Peyer's patch (tissue), 4 donors: ENCODE measurements around the gene MAML2.

ENCODE experiments used
- POLR2A ChIP-seq, 2 donors: fragments of 450-650 bp; IDR thresholded peaks; one replicate each; pipeline ENCODE4 v1.5.1; 2017; ENCODE audit warnings: antibody characterized with exemption in 2 of 2, mild to moderate bottlenecking in 2 of 2, moderate library complexity in 2 of 2
- TF ChIP-seq, protein P1 (sequence below), 6 experiments: fragments of 450-650 bp in 4 of 6; fragments of 200-600 bp in 2 of 6; sonication (generic) in 1 of 6; IDR thresholded peaks; one replicate each; pipeline ENCODE4 v1.5.1; 2017 to 2019; ENCODE audit warnings: antibody characterized with exemption in 6 of 6, mild to moderate bottlenecking in 3 of 6, moderate library complexity in 1 of 6

DNA sequence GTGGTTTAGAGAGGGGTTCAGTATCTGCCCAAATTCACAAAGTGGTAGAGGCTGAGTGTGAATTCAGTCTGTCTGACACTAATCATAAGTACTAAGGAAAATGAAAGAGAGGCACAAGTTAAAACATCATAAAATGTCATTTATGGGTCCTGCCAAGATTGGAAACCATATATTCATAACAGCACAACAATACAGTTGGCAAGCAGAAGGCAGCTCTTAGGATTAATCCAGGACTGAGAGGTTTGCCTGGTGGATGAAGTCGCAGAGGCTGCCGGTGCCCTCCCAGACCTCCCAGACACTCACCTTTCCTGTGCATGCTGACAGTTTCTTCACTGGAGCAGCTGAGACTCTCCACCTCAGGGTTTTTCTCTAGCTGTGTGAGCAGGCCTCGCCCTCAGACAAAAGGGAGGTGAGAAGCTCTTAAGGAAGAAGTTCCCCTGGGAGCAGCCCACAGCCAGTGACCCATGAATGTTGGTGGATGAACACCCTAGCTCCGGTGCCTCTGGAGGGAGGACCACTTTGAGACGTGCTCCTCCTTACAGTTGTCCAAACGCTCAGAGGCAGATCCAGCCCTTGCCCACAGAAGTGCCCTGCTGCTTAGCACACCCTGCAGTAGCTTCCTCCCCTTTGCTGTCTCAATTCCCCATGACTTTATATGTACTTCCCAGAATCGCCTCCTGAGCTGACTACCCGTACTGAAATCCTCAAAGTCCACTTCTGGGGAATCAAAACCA is 43.7 kb downstream of the MAML2 start:
- TF ChIP-seq, protein P1, sequence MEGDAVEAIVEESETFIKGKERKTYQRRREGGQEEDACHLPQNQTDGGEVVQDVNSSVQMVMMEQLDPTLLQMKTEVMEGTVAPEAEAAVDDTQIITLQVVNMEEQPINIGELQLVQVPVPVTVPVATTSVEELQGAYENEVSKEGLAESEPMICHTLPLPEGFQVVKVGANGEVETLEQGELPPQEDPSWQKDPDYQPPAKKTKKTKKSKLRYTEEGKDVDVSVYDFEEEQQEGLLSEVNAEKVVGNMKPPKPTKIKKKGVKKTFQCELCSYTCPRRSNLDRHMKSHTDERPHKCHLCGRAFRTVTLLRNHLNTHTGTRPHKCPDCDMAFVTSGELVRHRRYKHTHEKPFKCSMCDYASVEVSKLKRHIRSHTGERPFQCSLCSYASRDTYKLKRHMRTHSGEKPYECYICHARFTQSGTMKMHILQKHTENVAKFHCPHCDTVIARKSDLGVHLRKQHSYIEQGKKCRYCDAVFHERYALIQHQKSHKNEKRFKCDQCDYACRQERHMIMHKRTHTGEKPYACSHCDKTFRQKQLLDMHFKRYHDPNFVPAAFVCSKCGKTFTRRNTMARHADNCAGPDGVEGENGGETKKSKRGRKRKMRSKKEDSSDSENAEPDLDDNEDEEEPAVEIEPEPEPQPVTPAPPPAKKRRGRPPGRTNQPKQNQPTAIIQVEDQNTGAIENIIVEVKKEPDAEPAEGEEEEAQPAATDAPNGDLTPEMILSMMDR (IDR thresholded peaks at IDR 0.05) = no peak
- TF ChIP-seq POLR2A (IDR thresholded peaks at IDR 0.05) = no peak
